ENCODE data around the gene DIP2C. TPM values are rescaled to one million over a fixed set of nuclear protein-coding genes. Genes with fewer than 3 reads are reported as not detected.

Gene DIP2C
- total RNA-seq, 2 donors from 2014 or later: 21.1 to 23.8 TPM

- Histone ChIP-seq H3K36me3 (no peaks in the 10 kb centered on the region), H3K9me3 (no peaks in the 10 kb centered on the region), H3K27me3 (no peaks in the 10 kb centered on the region), H3K4me3 (no peak overlapping the region), H3K27ac (no peak overlapping the region), H3K4me1 (peaks cover 0 to 39% of the 10 kb centered on the region in 2 donors)
- TF ChIP-seq, protein P1, sequence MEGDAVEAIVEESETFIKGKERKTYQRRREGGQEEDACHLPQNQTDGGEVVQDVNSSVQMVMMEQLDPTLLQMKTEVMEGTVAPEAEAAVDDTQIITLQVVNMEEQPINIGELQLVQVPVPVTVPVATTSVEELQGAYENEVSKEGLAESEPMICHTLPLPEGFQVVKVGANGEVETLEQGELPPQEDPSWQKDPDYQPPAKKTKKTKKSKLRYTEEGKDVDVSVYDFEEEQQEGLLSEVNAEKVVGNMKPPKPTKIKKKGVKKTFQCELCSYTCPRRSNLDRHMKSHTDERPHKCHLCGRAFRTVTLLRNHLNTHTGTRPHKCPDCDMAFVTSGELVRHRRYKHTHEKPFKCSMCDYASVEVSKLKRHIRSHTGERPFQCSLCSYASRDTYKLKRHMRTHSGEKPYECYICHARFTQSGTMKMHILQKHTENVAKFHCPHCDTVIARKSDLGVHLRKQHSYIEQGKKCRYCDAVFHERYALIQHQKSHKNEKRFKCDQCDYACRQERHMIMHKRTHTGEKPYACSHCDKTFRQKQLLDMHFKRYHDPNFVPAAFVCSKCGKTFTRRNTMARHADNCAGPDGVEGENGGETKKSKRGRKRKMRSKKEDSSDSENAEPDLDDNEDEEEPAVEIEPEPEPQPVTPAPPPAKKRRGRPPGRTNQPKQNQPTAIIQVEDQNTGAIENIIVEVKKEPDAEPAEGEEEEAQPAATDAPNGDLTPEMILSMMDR (IDR thresholded peaks at IDR 0.05): no peak
- DNase-seq (ENCODE audit: low spot score): peak; percentile 55
Measured at GRCh38 chr10:486666-487322, 202.7 kb downstream of the DIP2C start.

- no peaks in the 10 kb centered on the region for H3K36me3 ChIP-seq
- peaks cover 0 to 37% of the 10 kb centered on the region in 2 donors for H3K4me1 ChIP-seq
- no peak overlapping the region for H3K4me3 ChIP-seq
- peak; percentile 58 for DNase-seq (ENCODE audit: low spot score)
- H3K27ac ChIP-seq: peak overlapping the region in 1 of 2 donors; percentile 1
- no peaks in the 10 kb centered on the region for H3K9me3 ChIP-seq
- no peaks in the 10 kb centered on the region for H3K27me3 ChIP-seq
- TF ChIP-seq, protein P1 (IDR thresholded peaks at IDR 0.05): no peak
Measured at GRCh38 chr10:486206-486605, 203.3 kb downstream of the DIP2C start.

DNA sequence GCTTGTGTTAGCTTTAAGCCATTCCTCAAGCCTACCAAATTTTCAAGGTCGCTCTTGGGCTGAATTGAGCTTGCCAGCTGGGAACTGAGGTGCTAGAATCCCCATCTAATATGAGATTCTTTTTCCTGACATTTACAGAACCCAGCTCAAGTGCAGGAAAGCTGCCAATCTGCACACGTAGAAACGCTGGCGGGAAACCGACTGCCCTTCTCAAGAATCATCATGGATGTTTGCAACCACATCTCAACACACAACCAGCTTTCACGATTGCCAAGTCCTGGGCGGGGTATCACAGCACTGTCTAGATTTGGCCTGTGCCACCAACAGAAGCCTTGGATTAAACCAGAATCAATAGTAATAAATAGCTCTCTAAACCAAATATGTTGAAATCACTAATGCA lies 203.7 kb downstream of the DIP2C start:
- Histone ChIP-seq H3K27me3 (no peaks in the 10 kb centered on the region), H3K4me3 (no peak overlapping the region), H3K9me3 (no peaks in the 10 kb centered on the region), H3K27ac (peak overlapping the region; percentile 15 to 24), H3K4me1 (peaks cover 0 to 37% of the 10 kb centered on the region in 2 donors), H3K36me3 (no peaks in the 10 kb centered on the region)
- TF ChIP-seq, protein P1 (IDR thresholded peaks at IDR 0.05): no peak
- DNase-seq (ENCODE audit: low spot score): peak; percentile 56

DNA sequence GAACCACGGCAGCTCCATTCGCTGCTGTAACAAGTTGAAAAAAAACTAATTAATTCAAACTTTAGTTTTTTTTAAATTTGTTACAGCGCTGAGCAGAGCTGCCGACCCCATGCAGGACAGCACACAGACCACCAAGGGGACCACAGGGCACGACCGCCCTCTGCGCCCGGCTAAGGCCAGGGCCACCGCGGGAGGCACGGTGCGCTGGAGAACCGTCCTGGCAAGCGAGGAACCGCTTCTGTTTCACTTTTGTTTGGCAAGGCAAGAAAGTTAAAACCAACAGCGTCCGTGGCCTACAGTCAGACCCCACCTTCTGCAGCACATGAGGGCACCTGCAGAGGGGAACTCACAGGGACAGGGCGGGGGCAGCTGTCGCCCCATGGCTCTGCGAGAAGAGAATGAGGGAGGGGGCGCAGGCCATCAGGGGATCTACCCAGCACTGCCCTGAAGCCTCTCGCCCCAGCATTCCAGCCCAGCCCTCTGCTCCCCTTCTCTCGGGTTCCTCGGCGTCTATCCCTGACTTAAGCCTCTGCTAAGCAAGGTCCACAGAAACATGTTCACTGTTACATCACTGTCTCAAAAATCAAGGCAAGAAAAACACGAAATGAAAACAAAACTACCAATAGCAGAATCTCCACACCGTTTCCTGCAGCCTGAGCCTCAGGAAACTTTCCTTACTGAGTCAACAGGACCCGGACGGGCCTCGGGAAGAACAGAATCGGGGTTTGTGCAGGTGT lies 204.4 kb downstream of the DIP2C start:
- H3K4me3 ChIP-seq: peak overlapping the region; percentile 12 to 28
- TF ChIP-seq, protein P1 (IDR thresholded peaks at IDR 0.05): no peak
- H3K27ac ChIP-seq: peak overlapping the region; percentile 15 to 24
- DNase-seq (ENCODE audit: low spot score): peak; percentile 54
- H3K9me3 ChIP-seq: no peaks in the 10 kb centered on the region
- H3K36me3 ChIP-seq: no peaks in the 10 kb centered on the region
- peaks cover 0 to 31% of the 10 kb centered on the region in 2 donors for H3K4me1 ChIP-seq
- H3K27me3 ChIP-seq: no peaks in the 10 kb centered on the region

DNA sequence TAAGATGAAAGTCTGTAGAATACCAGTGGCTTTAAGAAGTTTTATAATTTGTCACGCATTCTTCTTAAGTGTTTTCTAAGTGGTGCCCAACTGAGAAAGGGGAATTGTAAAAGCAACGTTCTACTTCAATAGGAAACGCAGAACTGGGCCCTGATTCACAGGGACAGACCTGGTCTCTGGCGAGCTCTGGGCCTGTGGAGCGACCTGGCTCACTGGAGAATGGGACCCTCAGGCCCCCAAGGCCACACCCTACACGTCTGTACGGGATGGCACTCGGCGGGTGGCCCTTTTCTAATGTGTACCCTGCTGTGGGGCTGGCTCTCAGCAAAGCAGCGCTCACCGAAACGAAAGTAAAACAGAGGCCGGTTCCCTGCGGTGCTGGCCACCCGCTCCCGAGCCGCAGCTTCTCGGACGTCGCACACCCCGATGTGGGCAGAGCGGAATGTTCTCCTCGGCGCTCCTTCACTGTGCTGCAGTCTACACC lies 205.0 kb downstream of the DIP2C start:
- no peaks in the 10 kb centered on the region for H3K36me3 ChIP-seq
- no peaks in the 10 kb centered on the region for H3K27me3 ChIP-seq
- DNase-seq (ENCODE audit: low spot score): peak; percentile 57
- H3K9me3 ChIP-seq: no peaks in the 10 kb centered on the region
- H3K4me3 ChIP-seq: peak overlapping the region; percentile 12 to 28
- H3K27ac ChIP-seq: peak overlapping the region; percentile 19 to 24
- peaks cover 0 to 30% of the 10 kb centered on the region in 2 donors for H3K4me1 ChIP-seq
- TF ChIP-seq, protein P1 (IDR thresholded peaks at IDR 0.05): no peak
